HUDEP-2 (cell line): ENCODE measurements around the gene ROBO1.

Experiments
- DNase-seq, 76 experiments: peaks; one replicate each; lab custom pipeline; 2025; ENCODE audit not compliant: unreplicated experiment in 76 of 76; lab: John Stamatoyannopoulos, UW

The ROBO1 gene

DNA sequence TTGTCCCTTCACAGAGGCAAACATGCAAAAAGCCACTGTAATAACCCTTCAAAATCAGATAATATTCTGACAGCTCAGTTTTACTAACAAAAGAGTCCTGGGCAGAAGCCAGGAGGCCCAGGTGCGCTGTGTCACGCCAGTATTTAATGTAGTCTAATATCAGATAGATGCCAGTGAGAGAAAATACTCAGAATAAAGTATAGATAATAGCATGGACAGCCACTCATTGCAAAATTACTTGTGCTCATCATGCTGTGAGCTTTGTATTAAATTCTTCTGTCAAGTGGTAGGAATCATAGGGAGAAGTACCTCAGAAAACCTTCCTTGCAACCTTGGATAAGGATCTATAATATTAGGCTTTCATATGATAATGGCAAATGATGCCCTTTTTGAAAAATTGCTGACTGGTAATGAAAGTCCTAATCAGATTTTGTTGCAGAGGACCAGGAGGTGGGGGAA is 1154.3 kb downstream of the ROBO1 start:
- DNase-seq, result no peak

DNA sequence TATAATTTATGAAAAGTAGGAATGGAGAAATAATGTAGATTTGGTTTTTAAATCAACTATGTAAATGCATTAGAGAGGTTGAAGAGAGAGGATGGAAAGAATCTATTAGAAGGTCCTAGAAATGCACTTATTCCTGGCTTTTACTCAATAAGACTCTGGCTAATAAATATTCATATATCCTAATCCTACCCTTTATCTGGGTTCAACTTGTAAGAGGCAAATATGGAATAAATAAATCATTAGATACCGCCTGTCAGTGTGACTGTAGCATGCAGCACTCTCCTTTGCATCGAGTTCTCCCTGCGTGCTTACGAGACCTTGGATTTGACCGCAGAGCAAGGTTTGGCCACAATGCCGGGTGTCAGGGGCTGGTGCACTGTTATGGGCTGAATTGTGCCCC is 1156.5 kb downstream of the ROBO1 start:
- DNase-seq, result no peak

DNA sequence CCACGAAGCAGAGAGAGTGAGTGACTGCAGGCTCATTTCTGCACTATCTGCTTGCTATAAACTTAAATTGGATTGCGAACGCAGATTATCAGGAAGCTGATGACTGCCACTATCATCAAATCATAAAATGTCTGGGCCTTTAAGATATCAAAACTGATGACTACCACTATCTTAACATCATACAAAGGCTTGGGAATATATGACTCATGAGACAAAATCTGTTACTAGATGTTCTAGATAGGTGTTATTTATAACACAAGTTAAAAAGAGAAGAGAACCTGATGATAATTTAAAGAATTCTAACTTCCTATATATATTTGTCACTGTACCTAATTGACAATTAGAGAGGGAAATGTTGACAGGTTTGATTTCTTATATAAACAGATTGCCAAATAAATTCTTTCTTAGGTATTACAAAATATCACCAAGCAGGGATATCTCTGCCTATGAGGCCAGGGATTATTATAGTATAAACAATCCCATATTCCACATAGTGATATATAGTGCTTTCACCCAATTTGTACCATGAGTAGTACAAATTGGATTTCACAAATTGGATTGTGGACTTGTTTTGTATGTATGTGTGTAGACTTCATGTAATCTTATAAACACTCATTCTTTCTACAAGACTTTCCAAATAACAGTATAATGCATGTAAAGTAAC is 1157.2 kb downstream of the ROBO1 start:
- no peak for DNase-seq

DNA sequence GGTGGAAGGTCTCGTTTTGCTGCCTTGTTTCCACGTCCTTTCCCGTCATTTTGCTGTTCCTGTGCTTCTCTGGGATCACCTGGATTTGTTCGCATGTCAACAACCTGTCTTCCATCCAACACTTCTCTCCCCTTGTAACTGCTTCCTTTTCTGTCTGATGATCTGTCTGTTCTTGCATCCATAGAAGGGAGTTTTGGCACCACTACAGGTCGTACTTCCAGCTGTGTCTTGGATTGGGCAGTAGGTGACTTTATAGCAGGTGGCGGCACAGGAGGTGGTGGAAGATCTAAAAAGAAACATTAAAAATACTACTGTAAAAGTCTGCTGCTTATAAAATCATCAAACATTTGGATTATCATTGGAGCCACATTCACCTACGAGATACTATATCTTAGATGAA is 1161.0 kb downstream of the ROBO1 start:
- no peak for DNase-seq

DNA sequence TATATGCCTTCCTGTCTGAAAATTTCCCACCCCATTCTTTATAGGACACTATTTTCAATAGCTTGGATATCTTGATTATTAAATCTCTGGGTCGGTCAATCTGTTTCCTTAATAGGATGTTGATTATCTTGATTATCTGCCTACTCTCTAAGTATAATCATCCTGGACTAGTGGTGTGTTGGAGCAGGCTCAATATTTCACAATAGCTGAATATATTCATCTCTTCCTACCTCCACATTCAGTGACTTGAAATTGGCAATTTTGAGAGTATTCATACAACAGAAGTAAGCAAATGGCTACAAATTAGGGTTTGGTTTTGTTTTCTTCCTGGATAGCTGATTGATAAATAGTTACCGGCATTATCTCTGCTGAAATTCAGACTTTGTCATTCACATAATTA is 1162.6 kb downstream of the ROBO1 start:
- no peak for DNase-seq

DNA sequence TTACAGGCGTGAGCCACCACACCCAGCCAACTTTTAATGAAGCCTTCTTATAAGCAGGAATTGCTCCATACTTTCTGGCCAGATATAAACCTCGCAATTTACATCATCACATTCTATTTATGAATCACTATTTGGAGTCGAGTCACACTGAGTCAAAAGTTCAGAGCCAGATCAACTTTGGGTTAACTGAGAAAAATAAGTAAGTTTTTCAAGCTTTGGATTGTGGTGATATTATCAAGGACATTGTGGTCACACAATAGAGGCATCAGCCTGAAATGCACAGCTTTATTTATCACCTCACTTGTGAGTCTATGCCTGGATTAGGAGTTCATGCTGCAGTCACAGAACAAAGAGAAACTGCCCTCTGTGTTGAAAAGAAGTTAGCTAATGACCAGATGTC is 1163.5 kb downstream of the ROBO1 start:
- DNase-seq, result no peak

DNA sequence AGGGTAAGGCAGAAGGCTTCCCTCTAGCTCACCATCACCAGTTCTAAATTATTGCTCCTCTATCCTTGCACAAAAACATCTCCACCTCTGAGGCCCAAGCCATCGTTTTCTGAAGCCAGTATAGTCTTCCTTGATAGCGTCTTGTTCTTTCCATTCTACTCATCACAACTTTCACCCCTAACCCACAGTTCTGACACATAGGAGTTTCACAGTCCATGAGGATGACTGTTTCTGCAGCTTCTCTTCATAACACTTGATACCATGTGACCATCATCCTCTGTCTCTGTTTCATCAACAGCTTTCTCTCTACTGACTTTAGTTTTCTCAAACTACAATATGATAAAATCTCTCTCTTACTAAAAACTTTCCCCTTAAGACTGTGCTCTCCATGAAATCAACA is 1166.5 kb downstream of the ROBO1 start:
- no peak for DNase-seq

DNA sequence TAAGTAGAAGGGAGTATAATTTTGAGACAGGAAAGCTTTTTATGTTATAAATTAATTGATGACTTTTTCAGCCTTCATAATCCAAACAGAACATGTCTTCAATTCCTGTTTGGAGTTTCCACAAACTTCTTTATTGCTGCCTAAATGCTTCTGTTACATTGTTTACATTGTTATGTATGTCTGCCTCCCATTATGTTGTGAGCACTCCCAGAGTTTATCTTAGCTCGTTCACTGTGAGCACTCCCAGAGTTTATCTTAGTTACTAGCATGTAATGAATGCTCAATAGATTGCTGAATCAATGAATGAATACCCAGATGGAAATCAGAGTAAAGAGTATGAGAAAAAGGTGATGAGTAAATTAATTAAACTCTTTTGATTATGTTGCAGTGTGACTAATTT is 1178.0 kb downstream of the ROBO1 start:
- DNase-seq, result no peak

DNA sequence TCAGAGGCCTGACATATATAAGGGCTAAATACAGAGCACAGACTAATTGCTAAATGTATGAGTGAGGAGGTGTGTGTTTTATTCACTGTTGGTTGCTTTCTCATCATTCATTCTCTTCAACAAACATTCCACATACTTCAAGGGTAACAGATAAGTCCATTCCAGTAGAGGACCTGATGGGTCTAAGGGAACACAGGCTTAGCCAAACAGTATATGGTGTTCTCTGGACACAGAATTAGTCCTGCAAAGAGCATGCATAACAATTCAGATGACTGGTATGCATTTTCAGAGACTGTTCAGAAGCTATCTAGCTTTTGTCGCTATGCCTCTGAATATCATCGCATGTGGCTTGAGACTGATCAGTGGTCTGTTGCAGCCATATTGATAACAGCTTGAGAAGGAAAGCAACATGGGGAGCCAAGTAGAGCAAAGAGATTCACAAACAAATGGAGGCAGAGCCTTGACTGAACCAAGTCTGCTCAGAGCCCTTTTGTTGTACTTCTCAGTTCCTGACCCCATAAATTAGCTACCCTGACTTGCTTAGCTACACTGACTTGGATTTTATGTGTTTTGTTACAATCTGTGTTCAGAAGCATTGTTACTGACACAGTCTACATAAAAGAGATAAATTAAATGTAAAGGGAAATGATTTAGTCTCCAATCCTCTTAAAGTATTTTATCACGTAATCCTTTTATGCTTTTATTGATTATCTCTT is 1178.7 kb downstream of the ROBO1 start:
- DNase-seq, result no peak

DNA sequence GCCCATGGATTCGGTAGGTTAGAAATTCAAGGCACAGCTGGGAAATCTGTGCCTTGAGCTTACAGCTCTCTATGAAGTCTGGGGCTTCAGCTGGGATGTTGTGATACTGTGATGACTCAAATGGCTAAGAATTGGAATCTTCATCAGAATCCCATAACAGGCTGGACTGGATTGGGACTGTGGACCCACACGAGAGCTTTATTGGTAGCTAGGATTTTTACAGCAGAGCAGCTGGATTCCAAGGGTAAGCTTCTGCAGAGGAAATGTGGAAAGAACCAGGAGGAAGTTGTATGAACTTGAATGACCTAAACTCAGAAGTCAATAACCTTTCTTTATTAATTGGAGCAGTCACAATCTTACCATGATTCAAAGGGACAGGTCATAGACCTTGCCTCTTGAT is 1187.1 kb downstream of the ROBO1 start:
- no peak for DNase-seq

DNA sequence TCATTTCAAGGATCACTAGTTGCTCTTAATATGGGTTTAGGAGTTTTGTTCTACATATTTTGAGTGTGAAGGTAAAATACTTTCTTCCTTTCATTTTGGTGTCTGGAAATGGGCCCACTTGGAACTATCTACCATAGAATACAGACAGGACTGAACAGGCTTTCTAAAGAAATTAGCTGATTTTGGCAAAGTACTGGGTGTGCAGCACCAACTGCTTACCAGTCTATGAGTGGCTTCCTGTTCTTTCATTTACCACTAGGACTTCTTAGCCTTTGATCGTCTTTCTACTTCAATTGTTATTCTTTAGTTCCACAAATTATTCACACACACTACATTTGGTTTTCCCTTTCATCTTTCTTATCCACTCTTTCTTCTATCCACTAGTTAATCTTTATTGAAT is 1196.3 kb downstream of the ROBO1 start:
- no peak for DNase-seq

DNA sequence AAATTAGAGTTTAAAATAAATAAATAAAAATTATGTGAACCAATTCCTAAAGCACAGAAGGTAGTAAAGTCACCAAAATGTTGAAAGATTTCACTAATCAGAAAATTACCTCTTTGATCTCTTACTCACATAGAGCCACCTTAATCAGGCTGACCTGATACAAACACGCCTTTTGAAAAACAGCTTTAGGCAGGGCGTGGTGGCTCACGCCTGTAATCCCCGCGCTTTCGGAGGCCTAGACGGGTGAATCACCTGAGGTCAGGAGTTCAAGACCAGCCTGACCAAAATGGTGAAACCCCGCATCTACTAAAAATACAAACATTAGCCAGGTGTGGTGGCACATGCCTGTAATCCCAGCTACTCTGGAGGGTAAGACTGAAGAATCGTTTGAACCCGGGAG is 1197.3 kb downstream of the ROBO1 start:
- DNase-seq, result no peak

DNA sequence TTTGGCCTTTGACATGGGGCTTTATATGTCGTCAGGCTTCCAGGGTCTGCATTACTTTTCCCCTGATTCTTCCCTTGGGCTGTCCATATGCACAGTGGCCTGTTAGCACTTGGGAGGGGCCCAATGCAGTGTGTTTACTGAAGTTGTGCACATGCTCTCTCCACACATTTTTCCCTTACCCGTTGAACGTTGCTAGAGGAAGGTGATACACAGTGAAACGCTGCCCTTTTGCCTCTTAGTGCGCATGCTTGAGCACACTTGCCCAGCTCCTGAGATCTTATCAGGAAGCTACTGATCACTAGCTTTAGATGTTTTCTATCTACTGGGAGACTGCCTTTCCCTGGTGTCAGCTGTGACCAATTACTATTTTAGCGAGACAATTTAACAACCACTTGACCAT is 1198.0 kb downstream of the ROBO1 start:
- DNase-seq, result no peak

DNA sequence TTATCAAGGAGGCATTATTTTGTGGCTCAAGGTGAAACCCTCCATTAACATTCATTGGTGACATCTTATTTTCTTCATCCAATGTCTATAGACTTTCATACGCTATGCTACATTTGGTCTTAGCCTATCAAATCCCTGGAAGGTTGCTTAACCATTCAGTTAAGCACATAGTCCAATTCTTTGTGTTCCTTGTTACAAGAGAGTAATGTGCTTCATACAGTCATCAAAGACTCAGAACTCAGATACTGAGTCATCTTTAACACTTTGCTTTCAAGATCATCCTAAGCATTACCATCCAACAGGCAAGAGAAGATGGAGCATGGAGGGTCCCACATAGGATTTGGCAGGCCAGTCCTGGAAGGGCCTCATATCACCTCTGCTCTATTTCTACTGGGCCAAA is 1202.1 kb downstream of the ROBO1 start:
- DNase-seq, result no peak

DNA sequence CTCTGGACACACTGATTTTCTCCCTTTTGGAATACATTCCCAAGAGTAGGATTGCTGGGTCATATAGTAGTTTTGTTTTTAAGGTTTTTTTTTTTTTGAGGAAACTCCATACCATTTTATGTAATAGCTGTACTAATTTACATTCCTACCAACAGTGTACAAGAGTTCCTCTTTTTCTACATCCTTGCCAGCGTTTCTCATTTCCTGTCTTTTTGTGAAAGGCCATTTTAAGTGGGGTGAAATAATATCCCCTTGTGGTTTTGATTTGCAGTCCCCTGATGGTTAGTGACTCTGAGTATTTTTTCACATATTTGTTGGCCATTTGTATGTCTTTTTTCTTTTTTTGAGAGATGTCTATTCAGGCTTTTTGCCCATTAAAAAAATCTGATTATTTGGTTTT is 1205.5 kb downstream of the ROBO1 start:
- DNase-seq, result no peak
